Cardiac septum (tissue), 1 donor: Measurements from ENCODE around the gene SH3BP4. TPM values are rescaled to one million over a fixed set of nuclear protein-coding genes. Genes with fewer than 3 reads are reported as not detected.
A peak's percentile ranks its signal among the peaks of the same experiment; 100 is the strongest.

Experiments used
- DNase-seq: peaks from one replicate; pipeline ENCODE4 v3.0.0-alpha.2; 2020; ENCODE audit warnings: low spot score
- intact Hi-C: fragments of 100-400 bp; cut with DNase I; formaldehyde crosslinking; loops from one replicate; pipeline ENCODE4 v1.14.0; 2022
- total RNA-seq: library from RNA; stranded (reverse); fragmentation: NEBNext Ultra II Directional; extraction: Animal tissue kit (Norgen Biotek cat#: 25700); gene quantifications from one replicate; pipeline ENCODE4 v1.2.1, GENCODE V29; 2021
- donor health status: DM: no; HTN: no; CAD: no.

The SH3BP4 gene
- total RNA-seq, 1 donor from 2014 or later = 9.1 TPM

GRCh38 chr2:234940527-234940926, 11.3 kb upstream of the SH3BP4 start:
- intact Hi-C loops = no loop called here
- DNase-seq = no peak

- no peak for DNase-seq
- intact Hi-C loops = no loop called here
Observed at GRCh38 chr2:234945339-234945873, 6.4 kb upstream of the SH3BP4 start.

- peak; percentile 50 for DNase-seq
- intact Hi-C loops = no loop called here
Observed at GRCh38 chr2:234947556-234947955, 4.3 kb upstream of the SH3BP4 start.

- intact Hi-C loops = loop anchor here (5.0 to 10.0 kb wide), 2 partner anchors 68 to 265 kb away; no protein-coding TSS in a partner anchor
- no peak for DNase-seq
Observed at GRCh38 chr2:234949762-234950434, 1.9 kb upstream of the SH3BP4 start.

- intact Hi-C loops = loop anchor here (5.0 to 10.0 kb wide), 2 partner anchors 68 to 266 kb away; no protein-coding TSS in a partner anchor
- no peak for DNase-seq
Observed at GRCh38 chr2:234950435-234950729, 1.4 kb upstream of the SH3BP4 start.

GRCh38 chr2:234950730-234951663, 820 bp upstream of the SH3BP4 start:
- intact Hi-C loops = loop anchor here (5.0 to 10.0 kb wide), 2 partner anchors 69 to 266 kb away; no protein-coding TSS in a partner anchor
- DNase-seq = peak; percentile 51

- DNase-seq = peak; percentile 74
- intact Hi-C loops = loop anchor here (5.0 to 10.0 kb wide), 2 partner anchors 70 to 268 kb away; no protein-coding TSS in a partner anchor
Observed at GRCh38 chr2:234952270-234953115, 676 bp downstream of the SH3BP4 start.

GRCh38 chr2:234953116-234954031, 1.6 kb downstream of the SH3BP4 start:
- intact Hi-C loops = loop anchor here (5.0 to 10.0 kb wide), 2 partner anchors 71 to 269 kb away; no protein-coding TSS in a partner anchor
- peak; percentile 51 for DNase-seq

- peak; percentile 60 for DNase-seq
- intact Hi-C loops = loop anchor here (5.0 to 10.0 kb wide), 2 partner anchors 72 to 270 kb away; no protein-coding TSS in a partner anchor
Observed at GRCh38 chr2:234954551-234954992, 2.8 kb downstream of the SH3BP4 start.

- intact Hi-C loops = loop anchor here (10.0 kb wide), 1 partner anchor 270 kb away; no protein-coding TSS in a partner anchor
- DNase-seq = peak; percentile 55
Observed at GRCh38 chr2:234955091-234955591, 3.3 kb downstream of the SH3BP4 start.

- DNase-seq = peak; percentile 12
- intact Hi-C loops = loop anchor here (2.0 to 10.0 kb wide), 2 partner anchors 25 to 271 kb away; no protein-coding TSS in a partner anchor
Observed at GRCh38 chr2:234955971-234956509, 4.2 kb downstream of the SH3BP4 start.

- intact Hi-C loops = loop anchor here (2.0 to 10.0 kb wide), 2 partner anchors 23 to 273 kb away; no protein-coding TSS in a partner anchor
- DNase-seq = peak; percentile 38
Observed at GRCh38 chr2:234957834-234958135, 6.0 kb downstream of the SH3BP4 start.

- intact Hi-C loops = loop anchor here (10.0 kb wide), 1 partner anchor 274 kb away; no protein-coding TSS in a partner anchor
- peak; percentile 64 for DNase-seq
Observed at GRCh38 chr2:234958311-234958710, 6.5 kb downstream of the SH3BP4 start.

GRCh38 chr2:234958746-234959395, 7.1 kb downstream of the SH3BP4 start:
- peak; percentile 44 for DNase-seq
- intact Hi-C loops = loop anchor here (10.0 kb wide), 1 partner anchor 274 kb away; no protein-coding TSS in a partner anchor

GRCh38 chr2:234960175-234961088, 8.6 kb downstream of the SH3BP4 start:
- DNase-seq = peak; percentile 15
- intact Hi-C loops = loop anchor here (5.0 kb wide), 1 partner anchor 87 kb away; no protein-coding TSS in a partner anchor

- intact Hi-C loops = loop anchor here (5.0 kb wide), 1 partner anchor 86 kb away; no protein-coding TSS in a partner anchor
Observed at GRCh38 chr2:234961784-234962183, 10.0 kb downstream of the SH3BP4 start.

More at GRCh38 chr2:234961784-234962183, 10.0 kb downstream of the SH3BP4 start:
- DNase-seq = peak; percentile 15
